Measurements from ENCODE around the gene SLC25A41.
"Not testable (repeated sequence)": the region's sequence is repeated elsewhere in the genome, so short reads cannot be mapped to it uniquely, and the experiment has no call there.

SLC25A41 gene

DNA sequence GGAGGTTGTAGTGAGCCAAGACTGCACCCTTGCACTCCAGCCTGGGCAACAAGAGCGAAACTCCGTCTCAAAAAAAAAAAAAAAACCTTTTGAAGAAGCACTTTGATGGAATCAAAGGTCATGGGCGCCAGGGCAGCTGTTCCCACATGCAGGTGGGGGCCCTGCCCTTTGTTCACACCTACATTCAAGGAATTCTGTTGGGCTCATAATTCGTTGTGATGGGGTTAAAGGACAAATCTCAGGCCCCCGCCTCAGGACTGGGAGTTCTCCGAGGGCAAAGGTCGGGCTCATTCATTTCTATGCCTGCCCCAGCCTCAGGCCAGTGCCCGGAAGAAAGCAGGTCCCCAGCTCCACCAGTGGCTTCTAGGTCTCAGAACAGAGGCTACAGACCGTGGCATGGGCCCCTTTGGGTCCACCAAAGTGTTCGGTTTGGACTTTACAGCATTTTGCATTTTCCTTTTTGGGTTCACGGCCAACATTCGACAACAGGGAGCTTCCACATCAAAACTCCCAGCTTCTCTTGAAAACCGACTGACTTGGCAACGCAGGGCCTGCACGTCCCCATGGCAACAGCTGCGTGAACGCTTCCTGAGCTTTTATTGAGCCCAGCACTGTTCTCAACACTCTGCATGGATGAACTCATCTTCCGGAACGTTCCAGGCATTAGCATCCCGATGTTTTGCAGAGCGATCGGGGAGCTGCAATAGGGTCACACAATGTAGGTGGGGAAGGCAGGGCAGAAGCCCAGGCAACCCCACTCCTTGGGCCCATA lies 30.5 kb downstream of the SLC25A41 start:
- TF ChIP-seq, protein P1, sequence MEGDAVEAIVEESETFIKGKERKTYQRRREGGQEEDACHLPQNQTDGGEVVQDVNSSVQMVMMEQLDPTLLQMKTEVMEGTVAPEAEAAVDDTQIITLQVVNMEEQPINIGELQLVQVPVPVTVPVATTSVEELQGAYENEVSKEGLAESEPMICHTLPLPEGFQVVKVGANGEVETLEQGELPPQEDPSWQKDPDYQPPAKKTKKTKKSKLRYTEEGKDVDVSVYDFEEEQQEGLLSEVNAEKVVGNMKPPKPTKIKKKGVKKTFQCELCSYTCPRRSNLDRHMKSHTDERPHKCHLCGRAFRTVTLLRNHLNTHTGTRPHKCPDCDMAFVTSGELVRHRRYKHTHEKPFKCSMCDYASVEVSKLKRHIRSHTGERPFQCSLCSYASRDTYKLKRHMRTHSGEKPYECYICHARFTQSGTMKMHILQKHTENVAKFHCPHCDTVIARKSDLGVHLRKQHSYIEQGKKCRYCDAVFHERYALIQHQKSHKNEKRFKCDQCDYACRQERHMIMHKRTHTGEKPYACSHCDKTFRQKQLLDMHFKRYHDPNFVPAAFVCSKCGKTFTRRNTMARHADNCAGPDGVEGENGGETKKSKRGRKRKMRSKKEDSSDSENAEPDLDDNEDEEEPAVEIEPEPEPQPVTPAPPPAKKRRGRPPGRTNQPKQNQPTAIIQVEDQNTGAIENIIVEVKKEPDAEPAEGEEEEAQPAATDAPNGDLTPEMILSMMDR (IDR thresholded peaks at IDR 0.05; ENCODE audit: borderline replicate concordance, insufficient read depth, low read depth, low read length), result no peak
- no peak overlapping the region for H3K4me3 ChIP-seq (ENCODE audit: low read depth, low read length)

DNA sequence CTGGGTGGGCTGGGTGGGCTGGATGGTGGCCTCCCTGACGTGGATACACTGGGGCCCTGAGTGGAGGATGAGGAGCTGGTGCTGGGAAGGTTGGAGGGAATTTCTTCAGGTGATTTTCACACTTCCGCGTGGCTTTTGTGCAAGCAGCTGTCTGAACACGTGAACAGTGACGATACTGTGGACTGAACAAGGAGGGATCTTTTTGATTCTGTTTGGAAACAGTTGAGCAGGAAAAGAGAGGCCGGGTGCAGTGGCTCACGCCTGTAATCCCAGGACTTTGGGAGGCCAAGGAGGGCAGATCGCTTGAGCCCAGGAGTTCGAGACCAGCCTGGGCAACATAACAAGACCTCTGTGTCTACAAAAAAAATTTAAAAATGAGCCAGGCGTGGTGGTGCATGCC lies 31.5 kb downstream of the SLC25A41 start:
- TF ChIP-seq, protein P1 (IDR thresholded peaks at IDR 0.05; ENCODE audit: borderline replicate concordance, insufficient read depth, low read depth, low read length), result no peak
- no peak overlapping the region for H3K4me3 ChIP-seq (ENCODE audit: low read depth, low read length)

DNA sequence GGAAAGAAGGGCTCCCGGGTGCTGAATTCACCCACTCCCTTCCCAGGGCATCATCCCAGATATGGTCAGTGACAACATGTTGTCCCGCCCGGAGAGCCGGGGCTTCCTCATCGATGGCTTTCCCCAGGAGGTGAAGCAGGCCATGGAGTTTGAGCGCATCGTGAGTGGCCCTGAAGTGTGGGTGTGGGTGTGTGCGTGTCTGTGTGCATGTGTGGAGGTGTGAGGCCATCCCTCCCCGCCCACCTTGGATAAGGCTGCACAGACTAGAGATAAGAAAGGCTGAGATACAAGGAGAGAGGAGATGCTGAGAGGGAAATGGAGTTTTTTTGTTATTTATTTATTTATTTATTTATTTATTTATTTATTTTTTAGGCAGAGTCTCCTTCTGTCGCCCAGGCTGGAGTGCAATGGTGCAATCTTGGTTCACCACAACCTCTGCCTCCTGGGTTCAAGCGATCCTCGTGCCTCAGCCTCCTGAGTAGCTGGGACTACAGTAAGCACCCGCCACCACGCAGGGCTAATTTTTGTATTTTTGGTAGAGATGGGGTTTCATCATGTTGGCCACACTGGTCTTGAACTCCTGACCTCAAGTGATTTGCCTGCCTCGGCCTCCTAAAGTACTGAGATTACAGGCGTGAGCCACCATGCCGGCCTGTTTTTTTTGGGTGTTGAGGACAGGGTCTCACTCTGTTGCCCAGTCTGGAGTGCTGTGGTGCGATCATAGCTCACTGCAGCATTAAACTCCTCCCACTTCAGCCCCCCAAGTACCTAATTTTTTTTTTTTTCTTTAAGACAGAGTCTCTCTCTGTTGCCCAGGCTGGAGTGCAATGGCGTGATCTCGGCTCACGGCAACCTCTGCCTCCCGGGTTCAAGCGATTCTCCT lies 33.3 kb downstream of the SLC25A41 start:
- H3K4me3 ChIP-seq (ENCODE audit: low read depth, low read length), result not testable (repeated sequence)

DNA sequence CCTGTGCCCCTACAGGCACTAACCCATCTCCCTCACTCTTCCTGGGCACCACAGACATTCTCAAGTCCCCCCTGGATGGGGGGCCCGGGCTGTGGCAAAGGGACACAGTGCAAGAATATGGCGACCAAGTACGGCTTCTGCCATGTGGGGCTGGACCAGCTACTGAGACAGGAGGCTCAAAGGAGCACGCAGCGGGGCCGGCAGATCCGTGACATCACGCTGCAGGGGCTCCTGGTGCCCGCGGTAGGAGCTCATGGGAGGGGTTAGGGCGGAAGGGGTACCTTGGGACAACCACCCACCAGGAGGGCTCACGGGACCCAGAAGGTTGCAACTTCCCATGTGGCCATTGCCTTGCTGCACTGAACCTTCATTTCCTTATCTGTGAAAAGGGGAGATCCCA lies 37.3 kb downstream of the SLC25A41 start:
- H3K4me3 ChIP-seq (ENCODE audit: low read depth, low read length), result no peak overlapping the region

DNA sequence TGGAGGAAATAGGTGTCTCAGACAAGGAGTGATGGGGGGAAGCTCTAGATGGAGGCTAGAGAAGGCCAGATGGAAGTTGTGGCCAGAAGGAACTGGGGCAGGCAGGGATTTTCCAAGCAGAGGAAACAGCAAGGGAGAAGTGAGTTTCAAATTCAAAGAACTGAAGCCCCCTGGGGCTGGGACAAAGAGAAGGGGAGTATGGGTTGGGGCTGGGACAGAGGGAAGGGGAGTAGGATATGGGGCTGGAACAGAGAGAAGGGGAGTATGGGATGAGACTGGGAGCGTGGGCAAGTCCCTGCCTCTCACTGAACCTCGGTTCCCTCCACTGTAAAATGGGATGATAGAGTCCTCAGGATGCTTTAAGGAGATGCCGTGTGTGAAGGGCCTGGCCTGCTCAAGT lies 38.7 kb downstream of the SLC25A41 start:
- no peak overlapping the region for H3K4me3 ChIP-seq (ENCODE audit: low read depth, low read length)
- TF ChIP-seq, protein P1 (IDR thresholded peaks at IDR 0.05; ENCODE audit: borderline replicate concordance, insufficient read depth, low read depth, low read length), result no peak

More for the DNA sequence above, 37.3 kb downstream of the SLC25A41 start:
- TF ChIP-seq, protein P1 (IDR thresholded peaks at IDR 0.05; ENCODE audit: borderline replicate concordance, insufficient read depth, low read depth, low read length), result no peak

DNA sequence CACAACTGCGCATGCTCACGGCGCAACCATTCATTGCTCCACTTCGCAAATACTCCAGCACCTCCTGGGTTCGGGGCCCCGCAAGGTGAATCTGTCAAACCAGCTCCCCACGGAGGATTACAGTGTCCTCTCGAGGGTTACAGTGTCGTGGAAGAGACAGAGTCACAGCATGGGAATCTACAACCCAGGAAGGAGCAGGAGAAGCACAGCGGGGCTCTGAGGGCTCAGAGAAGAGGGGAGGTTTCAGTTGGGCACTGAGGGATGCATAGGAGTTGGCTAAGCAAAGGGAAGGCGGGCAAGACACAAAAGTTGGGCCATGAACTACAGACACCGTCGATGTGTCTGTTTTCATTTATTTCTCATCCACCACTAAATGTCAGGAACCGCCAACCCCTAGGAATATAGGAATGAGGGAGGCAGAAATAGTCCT lies 39.6 kb downstream of the SLC25A41 start:
- TF ChIP-seq, protein P1 (IDR thresholded peaks at IDR 0.05; ENCODE audit: borderline replicate concordance, insufficient read depth, low read depth, low read length), result no peak
- peak overlapping the region; percentile 89 for H3K4me3 ChIP-seq (ENCODE audit: low read depth, low read length)

DNA sequence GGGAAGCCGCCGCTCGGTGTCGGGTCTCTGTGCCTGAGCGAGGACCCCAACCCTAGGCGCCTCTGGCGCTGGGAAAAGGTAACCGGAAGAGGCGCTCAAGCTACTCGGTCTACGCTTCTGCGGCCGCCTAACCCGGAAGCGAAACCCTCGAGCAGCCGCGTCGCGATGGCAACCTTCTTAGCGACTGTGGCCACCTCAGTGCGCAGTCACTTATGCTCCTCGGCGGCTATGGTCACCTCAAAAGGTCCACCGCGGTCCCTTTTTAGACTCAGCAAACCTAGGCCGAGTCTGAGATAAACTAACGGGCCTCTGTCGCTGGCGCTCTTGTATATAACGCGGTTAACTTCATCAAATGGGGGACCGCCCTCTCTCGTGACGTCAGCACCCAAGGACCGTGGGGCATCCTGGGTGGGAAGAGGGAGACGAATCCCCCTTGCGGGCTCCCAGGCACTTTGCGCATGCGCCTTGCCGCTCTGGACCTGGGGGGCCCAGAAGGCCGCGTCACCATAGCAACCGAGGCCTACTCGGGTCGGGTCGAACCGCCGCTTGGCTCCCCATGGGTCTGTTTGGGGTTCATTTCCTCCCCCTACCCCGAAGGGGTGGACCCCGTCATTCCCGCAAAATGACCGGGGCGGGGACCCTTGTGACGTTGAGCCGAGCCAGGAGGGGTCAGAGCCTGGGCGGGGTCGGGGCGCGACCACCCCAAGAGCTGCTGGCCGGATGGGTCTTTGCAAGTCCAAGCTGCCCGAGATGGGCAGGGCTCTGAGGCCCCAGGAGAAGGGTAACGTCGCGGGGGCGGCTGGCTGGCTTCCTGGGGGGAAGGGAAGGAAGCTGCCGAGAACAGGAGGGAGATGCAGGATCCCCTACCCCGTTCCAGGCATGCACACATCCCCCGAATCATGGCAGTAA lies 40.2 kb downstream of the SLC25A41 start, which contains the start of gene GTF2F1:
TSS of gene GTF2F1 (minus strand) at position 91 of the 909 bp plus-strand sequence. CDS start 169 bp downstream, outside the sequence.
- TF ChIP-seq, protein P1 (IDR thresholded peaks at IDR 0.05; ENCODE audit: borderline replicate concordance, insufficient read depth, low read depth, low read length), result peak; percentile 31; the same call in 1 of the 2 replicates
- peak within 1 kb of the TSS; percentile 89 for H3K4me3 ChIP-seq (ENCODE audit: low read depth, low read length)

All from GM12875 (cell line).